KBM-7 (cell line): ENCODE results near the gene YBX1.
"Not testable (repeated sequence)": the region's sequence is repeated elsewhere in the genome, so short reads cannot be mapped to it uniquely, and the experiment has no call there.

Experiments used
- DNase-seq: peaks from one replicate; pipeline ENCODE4 v3.0.0-alpha.2; 2015
- in situ Hi-C: fragments of 300-500 bp; cut with MboI; formaldehyde crosslinking; loops from 2 replicates; pipeline ENCODE4 v1.14.3; 2020; ENCODE audit warnings: low sequenced_read_pairs, low pct_unique_long_range_greater_than_20kb, mixed read lengths

YBX1 gene

DNA sequence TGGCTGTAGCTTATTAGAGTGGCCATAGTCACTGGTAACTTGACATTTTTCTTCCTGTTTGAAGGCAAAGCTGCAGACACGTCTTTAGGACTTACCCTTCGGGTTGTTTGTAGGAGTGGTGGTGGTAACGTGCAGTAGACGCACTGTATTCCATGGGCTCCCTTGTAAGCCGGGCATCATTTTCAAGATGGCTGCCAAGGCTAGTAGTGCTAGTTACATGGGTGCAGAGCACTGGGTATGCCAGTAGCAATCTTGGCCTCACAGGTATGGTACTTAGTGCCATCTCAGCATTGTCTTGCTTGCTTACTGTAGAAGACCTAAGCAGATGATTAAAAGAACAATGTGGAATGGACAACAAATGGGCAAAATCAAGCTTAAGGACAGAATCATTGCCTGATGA, 1.9 kb downstream of the YBX1 start:
- peak; percentile 43 for DNase-seq
- in situ Hi-C loops = no loop called here

- DNase-seq = no peak
Measured at GRCh38 chr1:42686418-42686817, 4.2 kb downstream of the YBX1 start.

DNA sequence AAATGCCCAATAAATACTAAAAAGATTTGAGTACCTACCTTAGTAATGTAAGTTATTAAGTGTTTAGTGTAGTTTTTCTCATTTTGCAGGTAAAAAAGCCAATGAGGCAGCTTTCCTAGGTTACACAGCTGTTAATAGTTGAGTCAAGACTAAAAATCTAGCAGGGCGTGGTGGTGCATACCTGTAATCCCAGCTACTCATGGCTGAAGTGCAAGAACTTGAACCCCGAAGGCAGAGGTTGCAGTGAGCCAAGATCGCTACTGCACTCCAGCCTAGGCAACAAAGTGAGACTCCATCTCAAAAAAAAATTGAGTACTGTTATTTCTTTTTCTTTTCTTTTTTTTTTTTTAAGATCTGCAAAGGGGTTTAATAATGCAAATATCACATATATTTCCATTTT, 7.7 kb downstream of the YBX1 start:
- in situ Hi-C loops = no loop called here
- DNase-seq = no peak

More at GRCh38 chr1:42686418-42686817, 4.2 kb downstream of the YBX1 start:
- in situ Hi-C loops = no loop called here

GRCh38 chr1:42690477-42691156, 8.4 kb downstream of the YBX1 start:
- DNase-seq = no peak
- in situ Hi-C loops = no loop called here

- in situ Hi-C loops = no loop called here
- DNase-seq = no peak
Measured at GRCh38 chr1:42691157-42691498, 8.9 kb downstream of the YBX1 start.

- DNase-seq = no peak
- in situ Hi-C loops = no loop called here
Measured at GRCh38 chr1:42692461-42692860, 10.2 kb downstream of the YBX1 start.

GRCh38 chr1:42692911-42693310, 10.7 kb downstream of the YBX1 start:
- in situ Hi-C loops = no loop called here
- no peak for DNase-seq

DNA sequence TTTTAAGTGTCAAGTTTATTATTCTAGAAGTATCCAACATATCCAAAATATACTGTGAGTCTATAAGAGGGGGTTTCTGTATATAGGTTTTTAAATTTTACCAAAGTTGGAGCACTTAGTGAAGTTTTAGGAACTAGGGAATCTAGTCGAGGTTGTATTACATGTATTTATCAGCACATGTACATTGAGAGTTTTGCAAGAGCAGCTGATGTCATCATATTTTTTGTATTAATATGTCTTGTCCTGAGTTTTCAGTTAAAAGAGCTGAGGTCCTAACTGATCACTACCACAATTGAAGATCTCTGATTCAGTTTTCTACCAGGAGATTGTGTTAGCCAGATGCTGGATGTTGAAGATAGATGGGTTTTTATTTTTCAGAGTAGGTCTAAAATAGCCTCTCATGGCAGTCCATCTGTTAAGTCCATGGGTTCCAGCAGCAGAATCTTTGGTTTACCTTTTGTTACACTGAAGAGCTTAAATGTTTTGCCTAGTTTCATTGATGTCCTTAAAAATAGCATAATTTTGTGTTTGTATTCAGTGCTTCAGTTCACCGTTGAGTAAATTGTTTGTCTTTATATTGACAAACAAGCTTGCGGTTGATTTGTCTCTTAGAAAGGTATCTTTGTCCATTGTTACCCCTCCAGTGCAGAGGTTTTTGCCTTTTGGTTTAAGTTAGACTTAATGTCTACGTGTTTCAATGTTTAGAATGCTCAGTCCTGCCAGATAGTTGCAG, 16.0 kb downstream of the YBX1 start:
- no peak for DNase-seq
- in situ Hi-C loops = no loop called here

DNA sequence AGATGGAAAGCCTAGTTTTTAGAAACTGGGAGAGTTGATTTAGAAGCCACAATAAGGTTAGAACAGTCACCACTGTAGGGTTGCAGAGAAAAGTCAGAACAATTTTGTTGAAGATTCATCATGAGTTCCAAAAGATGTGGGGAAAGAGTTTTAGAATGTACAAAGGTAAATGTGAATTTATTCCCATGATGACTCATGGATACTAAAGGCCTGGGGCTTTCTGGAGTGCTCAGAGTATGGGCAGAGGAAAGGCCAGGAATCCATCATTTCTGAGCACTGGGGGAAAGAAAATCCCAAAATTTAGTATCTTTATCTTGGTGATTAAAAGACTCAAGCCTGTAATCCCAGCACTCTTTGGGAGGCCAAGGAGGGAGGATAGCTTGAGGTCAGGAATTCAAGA, 17.8 kb downstream of the YBX1 start:
- DNase-seq = no peak
- in situ Hi-C loops = no loop called here

DNA sequence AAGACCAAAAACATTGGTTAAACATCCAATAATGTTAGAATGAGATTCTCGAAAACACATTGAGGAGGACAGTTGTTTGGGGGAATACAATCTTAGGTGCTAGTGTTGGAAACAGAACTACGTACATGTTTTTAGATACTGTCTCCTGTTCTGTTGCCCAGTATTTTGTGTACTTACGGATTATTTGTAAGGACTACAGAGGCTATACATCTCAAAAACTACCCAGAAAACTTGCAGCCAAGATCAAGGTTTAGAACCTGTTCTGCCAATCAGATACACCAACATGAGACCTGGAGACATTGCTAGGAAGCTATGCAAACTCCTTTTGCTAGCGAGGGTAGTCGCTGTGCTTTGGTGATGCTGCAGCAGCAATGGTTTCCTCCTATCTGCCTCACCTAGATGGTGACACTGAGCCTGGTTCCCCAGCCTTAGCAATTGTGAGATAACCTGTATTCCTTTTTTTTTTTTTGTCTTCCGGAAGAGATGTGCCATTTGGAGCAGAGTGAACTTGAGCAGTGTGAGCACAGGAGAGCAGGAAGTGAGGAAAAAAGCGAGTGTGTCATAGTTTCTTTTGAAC, 21.8 kb downstream of the YBX1 start:
- in situ Hi-C loops = no loop called here
- DNase-seq = no peak

DNA sequence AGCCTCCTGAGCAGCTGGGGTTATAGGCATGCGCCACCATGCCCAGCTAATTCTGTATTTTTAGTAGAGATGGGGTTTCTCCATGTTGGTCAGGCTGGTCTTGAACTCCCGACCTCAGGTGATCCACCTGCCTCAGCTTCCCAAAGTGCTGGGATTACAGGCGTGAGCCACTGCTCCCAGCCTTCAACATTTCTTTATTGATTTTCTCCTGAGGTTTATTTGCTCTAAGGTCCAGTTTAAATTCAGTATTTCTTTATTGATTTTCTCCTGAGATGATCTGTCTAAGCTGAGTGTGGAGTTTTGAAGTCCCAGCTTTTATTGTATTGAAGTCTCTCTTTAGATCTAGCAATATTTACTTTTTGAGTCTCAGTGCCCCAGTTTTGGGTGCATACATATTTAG, 30.6 kb downstream of the YBX1 start:
- DNase-seq, in situ Hi-C loops: not testable (repeated sequence)

- no peak for DNase-seq
- in situ Hi-C loops = no loop called here
Measured at GRCh38 chr1:42713293-42713692, 31.1 kb downstream of the YBX1 start.

- in situ Hi-C loops, DNase-seq: not testable (repeated sequence)
Measured at GRCh38 chr1:42714441-42714840, 32.2 kb downstream of the YBX1 start.

- in situ Hi-C loops = no loop called here
- DNase-seq = no peak
Measured at GRCh38 chr1:42720868-42721267, 38.6 kb downstream of the YBX1 start.

DNA sequence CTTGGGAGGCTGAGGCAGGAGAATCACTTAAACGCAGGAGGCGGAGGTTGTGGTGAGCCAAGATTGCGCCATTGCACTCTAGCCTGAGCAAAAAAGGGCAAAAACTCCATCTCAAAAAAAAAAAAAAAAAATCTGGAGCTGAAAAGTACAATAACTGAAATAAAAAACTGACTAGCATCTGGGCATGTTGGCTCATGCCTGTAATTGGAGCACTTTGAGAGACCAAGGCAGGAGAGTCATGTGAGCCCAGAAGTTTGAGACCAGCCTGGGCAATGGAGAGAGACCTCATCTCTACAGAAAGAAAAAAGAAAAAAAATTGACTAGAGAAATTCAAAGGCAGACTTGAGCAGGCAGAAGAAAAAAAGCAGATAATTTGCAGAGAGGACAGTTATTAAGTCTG, 39.7 kb downstream of the YBX1 start:
- DNase-seq = peak; percentile 28
- in situ Hi-C loops = no loop called here

DNA sequence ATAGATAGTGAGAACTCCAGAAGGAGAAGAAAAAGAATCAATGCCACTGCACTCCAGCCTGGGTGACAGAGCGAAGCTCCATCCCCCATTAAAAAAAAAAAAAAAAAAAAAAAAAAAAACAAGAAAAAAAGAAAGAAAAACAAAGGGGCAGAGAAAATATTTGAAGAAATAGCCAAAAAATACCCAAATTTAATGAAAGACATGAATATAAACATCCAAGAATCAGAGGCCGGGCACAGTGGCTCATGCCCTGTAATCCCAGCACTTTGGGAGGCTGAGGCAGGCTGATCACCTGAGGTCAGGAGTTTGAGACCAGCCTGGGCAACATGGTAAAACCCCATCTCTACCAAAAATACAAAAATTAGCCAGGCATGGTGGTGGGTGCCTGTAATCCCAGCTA, 40.2 kb downstream of the YBX1 start:
- in situ Hi-C loops, DNase-seq: not testable (repeated sequence)

DNA sequence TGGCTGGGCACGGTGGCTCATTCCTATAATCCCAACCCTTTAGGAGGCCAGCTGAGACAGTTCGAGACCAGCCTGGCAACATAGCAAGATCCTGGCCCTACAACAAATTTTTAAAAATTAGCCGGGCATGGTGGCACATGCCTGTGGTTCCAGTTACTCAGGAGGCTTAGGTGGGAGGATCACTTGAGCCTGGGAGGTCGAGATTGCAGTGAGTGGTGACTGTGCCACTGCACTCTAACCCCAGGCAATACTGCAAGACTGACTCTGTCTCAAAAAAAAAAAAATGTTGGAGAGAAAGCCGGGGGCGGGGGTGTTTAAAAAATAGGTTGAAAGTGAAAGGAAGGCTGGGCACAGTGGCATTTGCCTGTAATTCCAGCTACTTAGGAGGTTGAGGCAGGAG, 41.3 kb downstream of the YBX1 start:
- in situ Hi-C loops = no loop called here
- DNase-seq = no peak

GRCh38 chr1:42725820-42726219, 43.6 kb downstream of the YBX1 start:
- in situ Hi-C loops = loop anchor here (25.0 kb wide), 1 partner anchor 389 kb away; the partner anchor contains the start of gene FOXJ3
- DNase-seq = not testable (repeated sequence)

GRCh38 chr1:42730002-42730401, 47.8 kb downstream of the YBX1 start:
- in situ Hi-C loops = loop anchor here (25.0 kb wide), 1 partner anchor 393 kb away; the partner anchor contains the start of gene FOXJ3
- DNase-seq = no peak

DNA sequence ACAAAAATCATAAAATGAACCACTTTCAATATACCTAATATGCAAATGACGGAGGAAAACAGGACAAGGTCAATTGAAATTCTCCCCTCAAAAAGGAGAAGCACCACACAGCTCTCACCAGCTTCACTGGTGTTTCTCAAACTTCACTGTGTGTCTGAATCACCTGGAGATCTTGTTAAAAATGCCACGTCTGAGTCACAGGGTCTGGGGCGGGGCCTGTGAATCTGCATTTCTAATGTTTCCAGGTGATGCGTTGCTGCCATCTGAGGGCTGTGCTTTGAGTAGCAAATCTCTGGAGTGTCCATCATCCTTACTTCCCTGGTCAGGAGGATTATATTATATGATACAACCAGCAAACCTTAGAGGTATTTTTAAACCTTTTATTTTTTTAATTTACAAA, 48.8 kb downstream of the YBX1 start:
- in situ Hi-C loops = loop anchor here (25.0 kb wide), 1 partner anchor 394 kb away; the partner anchor contains the start of gene FOXJ3

More for the DNA sequence above, 48.8 kb downstream of the YBX1 start:
- peak; percentile 21 for DNase-seq
